OCI-M2 (cell line): ENCODE data around the gene CAPN11.

Source experiments
- DNase-seq: peaks from one replicate; lab custom pipeline; 2025; ENCODE audit not compliant: unreplicated experiment; lab: John Stamatoyannopoulos, UW

CAPN11 gene

DNA sequence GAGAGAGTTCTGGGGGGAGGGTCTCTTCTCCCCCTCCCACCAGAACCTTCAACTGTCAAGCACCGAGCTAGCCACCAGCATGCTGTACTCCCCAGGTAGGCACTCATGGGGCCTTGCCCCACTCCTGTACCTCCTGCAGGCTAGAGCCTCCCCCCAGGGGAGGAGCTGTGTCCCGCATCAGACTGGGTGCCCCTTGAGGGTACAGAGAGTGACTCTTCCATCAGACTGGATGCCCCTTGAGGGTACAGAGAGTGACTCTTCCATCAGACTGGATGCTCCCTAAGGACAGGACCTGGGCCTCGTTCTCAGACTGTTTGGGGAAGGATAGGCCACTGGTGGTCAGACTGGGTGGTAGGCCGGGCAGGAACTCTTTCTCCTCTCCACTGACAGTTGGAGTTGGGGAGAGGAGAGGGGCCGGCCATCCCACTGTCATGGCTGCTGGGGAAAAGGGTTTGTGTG, at the start of gene CAPN11:
CAPN11 (plus strand) TSS at position 51 of the 459 bp plus-strand sequence; CDS start at position 80, 29 bp downstream.
- no peak for DNase-seq

DNA sequence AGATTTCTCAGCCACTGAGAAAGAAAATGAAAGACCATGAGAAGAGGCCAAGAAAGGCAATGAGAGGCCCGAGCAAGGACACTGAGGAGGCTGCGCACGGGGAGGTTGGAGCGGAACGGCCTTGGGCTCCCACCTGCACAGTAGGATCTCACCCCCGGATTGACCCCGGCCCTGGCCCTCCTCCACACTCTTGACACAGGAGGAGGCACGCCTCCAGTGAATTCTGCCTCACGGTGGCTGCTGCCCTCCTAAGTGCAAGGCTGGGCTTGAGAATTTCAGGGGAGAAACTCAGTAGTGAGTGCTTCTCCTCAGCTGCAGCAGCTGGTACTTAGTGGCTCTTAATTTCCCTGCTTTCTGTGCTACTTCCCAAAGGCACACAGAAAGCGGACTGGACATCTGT, 49.4 kb upstream of the CAPN11 start:
- DNase-seq = no peak

DNA sequence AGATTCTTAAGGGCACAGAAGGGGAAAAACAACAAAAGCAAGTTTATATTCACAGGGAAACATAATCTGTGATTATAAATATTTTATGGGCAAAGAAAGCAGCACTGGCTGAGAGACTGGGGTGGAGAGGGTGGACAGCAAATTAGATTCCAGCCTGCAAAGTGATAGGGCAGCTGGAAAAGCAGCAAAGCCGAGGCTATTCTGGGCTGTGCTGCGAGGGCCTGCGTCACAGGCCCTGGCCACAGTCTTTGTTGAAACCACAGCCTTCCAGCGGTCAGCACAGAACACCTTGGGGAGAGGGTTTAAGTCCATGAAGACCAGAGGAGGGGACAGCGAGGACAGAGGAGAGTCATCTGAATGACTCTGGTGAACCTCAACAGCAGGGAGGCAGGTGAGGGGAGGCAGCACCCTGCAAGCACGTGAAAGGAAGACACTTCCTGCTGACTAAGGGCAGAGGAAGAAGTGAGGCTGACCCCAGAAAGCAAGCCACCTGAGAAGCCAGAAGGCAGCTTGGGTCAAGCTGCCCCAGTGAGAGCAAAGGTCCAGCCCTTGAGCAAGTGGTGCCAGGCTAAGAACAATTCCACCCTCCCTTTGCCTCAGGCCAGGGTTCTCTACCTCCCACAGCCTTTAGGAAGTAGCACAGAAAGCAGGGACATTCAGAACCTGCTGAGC, 48.5 kb upstream of the CAPN11 start:
- DNase-seq = no peak

DNA sequence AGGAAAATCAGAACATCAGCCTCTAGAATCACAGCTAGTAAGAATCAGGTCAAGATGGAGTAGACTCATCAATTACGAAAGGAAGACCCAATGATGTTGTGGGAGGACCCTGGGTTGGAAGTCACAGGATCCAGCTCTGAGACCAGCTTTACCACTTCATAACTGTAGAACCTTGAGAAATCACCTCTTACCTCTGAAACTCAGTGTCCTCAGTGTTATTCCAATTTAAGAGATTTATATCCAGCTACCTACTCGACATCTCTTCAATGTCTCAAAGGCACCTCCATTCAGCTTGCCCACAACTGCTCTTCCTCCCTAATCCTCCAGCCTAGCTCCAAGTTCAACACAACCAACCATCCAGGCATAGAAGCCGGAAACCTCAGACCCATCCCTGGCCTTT, 47.7 kb upstream of the CAPN11 start:
- no peak for DNase-seq

DNA sequence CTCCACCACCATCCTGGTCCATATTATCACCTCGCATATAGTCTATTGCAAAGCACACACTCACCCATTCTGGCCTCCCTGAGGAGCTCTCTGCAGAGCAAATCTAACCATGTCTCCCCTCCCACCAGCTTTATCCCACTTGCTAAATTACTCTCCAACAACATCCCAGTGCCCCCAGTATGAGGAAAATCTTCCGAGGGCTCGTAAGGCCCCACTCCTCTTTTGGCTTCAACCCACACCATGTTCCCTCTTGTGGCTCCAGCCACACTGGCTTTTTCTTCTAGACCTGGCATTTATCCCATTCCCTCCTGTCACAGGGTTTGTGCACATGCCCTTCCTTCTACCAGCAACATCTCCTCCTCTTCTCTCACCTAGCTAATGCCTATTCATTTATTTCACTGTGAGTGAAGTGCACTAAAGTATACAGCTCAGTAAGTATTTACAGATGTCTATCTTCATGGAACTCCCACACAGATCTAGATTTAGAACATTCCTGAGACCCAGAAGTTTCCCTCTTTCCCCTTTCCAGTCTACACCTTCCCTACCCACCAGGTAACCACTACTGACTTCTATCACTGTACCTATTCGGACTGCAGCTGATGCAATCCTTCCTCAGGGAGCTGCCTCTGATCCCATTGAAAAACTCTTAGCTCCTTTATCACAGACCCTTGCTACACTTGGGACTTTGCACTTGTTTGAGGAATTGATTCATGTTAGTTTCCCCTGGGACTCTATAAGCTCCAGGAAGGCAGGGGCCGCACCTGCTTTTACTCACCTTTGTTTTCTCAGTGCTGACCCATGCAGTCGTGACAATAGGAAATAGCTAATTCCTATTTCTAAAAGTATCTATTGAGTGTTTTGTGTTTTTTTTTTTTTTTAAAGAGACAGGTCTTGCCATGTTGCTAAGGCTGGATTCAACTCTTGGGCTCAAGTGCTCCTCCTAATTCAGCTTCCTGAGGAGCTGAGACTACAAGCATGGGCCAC, 46.9 kb upstream of the CAPN11 start:
- no peak for DNase-seq

DNA sequence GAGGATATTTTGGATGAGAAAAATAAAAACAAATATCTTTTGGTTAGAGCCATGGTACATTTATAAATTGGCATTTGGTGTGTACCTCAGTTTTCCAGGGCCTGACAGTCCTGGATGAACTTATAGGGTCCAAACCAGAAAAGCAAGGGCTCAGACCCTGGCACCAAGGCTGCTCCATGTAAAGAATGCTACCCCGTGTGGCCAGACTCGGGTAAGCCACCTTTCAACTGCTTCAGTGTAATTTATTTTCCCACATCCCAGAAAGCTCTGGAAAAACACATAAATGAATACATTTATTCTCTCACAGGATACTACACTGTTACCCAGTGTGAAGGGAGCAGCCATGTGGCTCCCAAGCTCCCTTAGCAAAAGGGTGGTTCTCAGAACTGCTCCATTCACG, 45.2 kb upstream of the CAPN11 start:
- DNase-seq = no peak

DNA sequence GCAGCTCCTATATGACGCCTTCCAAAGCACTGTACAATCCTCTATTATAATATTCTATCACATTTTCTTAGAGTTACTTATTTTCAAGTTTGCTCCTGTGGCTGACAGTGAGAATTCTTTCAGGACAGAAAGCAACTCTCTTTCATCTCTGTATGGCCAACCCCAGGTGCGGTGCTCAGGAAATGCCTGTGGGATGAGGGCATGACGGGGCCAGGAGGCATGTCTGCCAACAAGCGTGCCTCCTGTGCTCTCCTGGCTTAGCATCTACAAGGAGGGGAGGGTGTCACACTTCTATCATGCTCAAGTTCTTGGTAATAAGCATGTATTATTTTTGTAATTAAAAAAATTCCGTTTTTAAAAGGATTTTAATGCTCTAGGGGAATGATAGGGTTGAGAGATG, 42.8 kb upstream of the CAPN11 start:
- no peak for DNase-seq

DNA sequence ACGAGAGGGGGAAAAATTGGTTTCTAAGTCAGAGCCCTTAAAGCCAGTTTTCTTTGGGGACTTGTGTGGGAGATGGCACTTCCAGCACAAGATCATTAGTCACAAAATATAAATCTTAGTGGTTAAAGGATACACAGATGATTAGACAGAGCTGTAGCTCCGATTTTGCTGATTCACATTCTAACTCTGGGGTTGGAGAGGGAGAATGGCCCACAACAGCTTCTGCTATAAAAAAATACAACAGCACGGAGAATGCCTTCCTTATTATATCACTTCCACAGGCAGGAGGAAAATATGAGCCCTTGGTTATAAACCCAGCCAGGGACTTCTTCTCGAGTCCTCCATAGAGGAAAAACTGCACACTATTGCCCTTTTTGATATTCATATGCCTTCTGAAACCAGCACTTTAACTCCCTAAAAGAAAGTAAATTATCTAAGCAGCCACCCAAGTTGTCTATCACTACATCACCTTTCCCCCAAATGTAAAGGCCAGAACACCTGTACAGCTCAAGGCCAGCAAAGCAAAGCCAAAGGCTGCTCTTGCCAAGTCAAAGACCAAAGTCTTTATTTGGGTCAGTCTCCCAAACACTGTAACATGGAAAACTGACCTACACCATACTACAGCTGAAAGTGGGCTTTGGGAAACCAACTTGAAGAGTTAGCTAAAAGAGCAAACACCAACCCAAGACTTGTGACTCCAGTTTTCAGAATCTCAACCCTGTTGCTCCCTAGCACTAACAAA, 41.8 kb upstream of the CAPN11 start:
- no peak for DNase-seq

DNA sequence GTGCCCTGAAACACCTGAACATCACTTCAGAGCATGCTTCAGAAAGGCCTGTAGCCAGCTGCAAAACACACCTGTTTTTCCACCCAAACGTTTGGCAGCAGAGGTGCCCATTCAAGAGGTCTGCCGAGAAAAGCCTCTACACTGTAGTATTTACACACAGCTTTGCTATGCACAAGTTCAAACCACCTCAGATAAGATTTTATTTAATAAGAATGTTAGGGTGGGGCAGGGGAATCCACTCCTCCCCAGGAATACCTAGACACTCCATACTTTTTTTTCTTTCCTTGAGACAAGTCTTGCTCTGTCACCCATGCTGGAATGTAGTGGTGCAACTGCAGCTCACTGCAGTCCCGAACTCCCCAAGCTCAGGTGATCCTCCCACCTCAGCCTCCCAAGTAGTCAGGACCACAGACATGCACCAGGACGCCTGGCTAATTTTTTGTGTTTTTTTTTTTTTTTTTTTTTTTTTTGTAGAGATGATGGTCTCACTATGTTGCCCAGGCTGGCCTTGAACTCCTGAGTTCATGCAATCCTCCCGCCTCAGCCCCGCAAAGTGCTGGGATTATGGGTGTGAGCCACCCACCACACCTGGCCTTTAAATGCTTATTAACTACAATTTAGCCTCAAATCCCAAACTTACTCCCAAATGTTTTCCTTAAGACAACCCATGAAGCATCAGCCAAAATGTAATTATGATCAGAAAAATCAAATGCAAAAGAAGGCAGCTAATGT, 41.1 kb upstream of the CAPN11 start:
- no peak for DNase-seq

DNA sequence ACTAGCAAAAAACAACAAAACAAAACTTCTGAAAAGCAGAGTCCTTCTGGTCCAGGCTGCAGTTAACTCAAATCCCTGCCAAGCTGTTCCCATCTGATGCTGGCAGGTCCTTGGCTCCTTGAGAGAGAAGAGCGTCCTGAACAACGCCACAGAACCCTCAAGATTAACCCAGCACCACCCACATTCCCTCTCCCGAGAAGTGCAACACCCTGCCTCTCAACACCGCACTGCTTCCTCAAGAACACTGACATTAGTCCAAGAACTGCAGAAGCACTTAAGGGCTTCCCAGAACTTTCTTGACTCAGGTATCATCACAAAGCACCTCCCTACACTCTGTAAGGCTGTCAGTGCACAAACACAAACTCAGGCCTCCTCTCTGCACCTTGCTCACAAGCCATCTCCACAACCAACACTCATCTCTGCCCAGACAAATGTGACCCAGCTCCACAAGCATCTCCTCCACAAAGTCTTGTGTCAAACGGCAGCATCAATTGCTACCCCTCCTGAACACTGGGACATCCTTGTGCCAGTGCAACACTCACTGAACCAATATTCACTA, 38.8 kb upstream of the CAPN11 start:
- DNase-seq = no peak

DNA sequence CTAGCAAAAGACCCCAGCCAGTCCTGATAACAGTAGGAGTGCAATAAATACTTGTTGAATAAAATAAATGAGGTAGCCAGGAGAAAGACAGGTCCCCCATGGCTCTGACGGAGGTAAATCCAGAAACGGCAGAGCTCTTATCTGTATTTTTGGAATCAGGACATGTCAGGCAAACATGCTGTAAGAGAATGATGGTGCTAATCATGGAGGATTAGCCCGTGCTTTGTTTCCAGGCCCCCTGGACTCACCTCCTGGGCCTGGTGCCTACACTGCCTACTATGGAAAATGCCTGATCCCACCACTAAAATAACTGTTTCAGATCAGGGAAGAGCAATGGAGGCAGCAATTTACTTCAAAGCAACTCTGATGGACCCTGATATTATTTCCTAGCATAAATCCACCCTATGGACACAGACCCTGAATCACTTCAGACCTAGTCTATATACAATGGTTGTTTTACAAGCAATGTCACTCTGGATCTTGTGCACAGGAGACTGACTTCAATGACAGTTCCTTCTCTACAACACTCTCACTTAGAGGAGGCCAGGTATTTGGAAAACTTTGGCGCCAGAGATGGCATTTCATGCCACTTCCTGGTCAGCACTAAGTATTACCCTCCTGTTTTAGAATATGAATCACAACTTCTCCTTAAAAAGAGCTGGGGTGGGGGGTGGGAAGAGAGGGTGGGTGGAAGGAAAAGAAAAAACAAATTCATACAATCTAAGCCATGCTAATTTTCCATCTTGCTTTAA, 37.8 kb upstream of the CAPN11 start:
- no peak for DNase-seq

DNA sequence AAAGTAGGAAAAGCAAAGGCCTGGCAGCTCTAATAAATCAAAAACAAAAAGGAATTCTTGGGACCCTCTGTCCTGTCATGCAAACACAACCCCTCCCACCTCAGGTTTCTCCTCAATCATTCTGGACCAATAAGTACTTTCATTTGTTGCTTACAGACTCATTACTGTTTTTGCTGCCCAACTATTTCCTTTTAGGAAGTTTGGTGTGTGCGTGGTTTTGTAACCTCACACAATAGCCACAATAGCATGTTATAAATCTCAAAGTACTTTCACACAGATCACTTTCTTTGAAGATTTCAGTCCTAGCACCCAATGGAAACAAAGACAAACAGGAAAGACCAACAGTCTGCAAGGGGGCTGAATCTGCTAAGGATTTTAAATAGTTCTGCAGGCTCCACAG, 35.8 kb upstream of the CAPN11 start:
- DNase-seq = no peak

DNA sequence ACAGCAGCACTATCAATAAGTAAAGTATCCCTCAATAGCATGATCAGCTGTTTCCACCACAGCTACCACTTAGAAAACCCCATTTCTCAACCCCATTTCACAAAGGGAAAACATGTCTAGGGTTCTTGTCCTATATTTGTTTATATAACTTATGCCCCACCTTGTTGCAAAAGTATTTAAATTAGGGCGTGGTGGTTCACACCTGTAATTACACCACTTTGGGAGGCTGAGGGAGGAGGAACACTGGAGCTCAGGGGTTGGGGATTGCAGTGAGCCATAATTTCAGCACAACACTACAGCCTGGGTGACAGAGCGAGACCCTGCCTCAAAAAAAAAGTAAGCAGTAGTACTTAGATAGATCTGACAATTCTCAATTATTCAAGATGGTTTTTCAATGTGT, 35.1 kb upstream of the CAPN11 start:
- DNase-seq = no peak

DNA sequence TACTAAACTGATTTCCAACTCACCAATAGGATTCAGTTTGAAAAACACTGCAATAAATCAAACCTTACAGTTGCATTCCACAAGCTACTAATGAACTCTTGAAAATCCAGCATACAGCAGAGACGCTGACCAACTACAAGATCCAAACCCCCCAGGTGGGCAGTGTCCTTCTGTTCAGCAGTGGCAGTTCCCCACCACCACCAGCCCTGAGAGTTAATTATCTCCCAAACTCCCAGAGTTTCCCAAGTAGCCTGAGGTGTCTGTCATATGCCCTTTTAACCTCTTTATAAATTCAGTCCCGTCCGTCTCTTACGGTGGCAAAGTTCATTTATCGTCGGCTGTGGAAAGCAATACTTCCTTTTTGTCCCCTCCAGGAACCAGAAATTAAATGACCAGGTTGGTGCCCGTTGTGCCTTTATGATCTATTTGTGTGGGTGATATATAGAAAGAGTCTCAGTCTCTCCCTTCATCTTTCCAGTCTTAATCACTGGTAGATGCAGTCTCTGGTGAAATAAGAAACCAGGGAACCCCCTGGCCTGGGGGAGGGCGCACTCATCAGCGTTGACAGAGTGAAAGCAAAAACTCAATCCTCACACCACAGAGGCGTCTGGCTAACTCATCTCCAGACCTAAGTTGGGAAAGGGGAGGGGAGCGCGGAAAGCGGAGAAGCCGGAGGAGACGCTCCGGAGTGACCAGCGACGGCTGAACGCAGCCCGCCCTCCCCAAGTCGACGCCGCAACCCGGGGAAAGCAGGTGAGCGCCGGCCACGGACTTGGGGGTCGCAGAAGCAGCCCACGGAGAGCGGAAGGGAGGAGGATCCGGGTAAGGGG, 32.1 kb upstream of the CAPN11 start:
- DNase-seq = peak; percentile 35

DNA sequence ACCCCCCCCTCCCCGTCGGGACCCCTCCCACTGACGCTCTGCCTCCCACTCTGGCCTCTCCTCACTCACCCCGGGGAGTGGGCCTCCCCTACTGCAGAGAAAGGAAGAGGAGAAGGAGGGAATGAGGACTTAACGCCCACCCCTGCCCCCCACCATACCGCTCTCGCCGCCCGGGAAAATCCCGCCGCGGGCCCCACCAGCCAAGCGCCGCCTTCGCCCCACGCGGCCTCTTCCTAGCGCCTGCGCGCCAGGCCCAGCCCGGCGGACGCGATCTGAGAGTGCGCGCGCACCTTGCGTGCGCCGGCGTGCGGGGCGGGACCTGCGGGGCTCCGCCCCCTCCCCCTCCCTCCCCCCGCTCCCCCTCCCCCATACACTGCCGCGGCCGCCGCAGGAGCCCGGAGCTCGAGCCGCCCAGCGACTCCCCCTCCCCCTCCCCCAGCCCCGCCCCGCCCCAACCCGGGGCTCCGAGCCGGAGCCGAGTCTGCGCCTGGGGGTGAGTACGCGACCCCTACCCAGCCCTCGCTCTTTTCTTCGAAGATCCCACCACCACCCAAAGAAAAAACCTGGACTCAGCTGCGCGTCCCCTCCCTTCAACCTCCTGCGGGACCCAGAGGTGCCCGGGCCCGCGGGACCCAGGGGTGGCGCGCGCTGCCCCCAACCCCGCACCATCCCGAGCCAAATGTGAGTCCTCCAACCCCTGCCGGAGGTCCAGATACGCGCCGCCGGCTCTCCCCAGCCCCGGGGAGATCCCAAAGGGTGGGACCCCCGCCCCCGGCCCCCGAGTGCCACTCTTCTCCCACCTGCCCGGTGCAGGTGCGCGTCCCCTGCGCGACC, 31.2 kb upstream of the CAPN11 start, which contains the start of the genes MRPL14 and TMEM63B:
MRPL14 (minus strand) TSS at position 267 of the 834 bp plus-strand sequence. CDS start 10,841 bp downstream, outside the sequence.
TMEM63B (plus strand) TSS at position 369 of the 834 bp plus-strand sequence. CDS start 7,031 bp downstream, outside the sequence.
- DNase-seq = no peak

DNA sequence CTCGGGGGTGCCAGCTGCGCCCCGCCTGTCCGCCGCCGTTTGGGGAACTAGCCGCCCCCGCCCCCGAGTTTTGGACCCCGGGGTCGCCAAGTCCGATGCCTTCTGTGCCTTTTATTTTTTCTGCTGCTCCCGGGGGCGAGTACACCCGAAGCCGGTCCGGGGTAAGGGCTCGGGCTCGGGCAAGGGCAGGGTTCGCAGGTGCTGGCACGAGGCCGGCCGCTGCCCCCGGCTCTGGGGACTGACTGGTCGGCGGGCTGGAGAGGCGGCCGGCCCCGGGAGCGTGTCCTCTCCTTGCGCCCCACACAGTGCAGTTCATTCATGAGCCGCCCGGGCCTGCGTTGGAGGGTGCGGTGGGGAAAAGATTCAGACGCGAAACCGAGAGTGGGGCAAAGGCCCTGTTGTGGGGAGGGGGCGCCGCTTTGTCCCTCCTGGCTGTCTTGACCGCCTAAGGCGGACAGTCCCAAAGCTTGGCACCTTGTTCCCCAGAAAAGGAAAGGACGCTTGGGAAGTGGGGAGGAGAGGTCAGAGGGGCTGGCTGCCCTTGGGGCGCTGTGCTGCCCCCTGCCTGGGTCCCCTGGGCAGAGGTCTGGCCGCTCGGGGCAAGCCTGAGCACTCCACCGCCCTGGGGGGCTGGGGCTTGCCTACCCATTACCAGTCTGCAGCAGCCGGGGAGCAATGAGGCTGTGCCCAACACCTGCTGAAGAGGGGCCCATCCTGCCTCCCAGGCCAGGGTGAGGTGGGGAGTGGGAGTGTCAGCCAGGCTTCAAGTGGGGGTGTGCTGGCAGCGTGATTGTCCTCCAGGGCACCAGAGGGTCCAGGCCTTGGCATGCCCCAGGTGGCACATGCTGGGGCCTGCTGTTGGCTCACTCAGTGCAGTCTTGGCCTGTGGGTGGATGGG, 30.4 kb upstream of the CAPN11 start:
- DNase-seq = no peak
